H1 (cell line): Measurements from ENCODE around the gene EXOG. TPM values are rescaled to one million over a fixed set of nuclear protein-coding genes. Genes with fewer than 3 reads are reported as not detected.

Experiments
- CTCF ChIA-PET: fragments of 300-600 bp; sonication (Branson Sonifier 250); formaldehyde crosslinking; loops from one replicate; lab custom pipeline; 2021; ENCODE audit not compliant: partially characterized antibody; lab: Charles Lee
- POLR2A ChIA-PET: fragments of 300-600 bp; sonication (Branson Sonifier 250); formaldehyde crosslinking; loops from one replicate; lab custom pipeline; 2021; ENCODE audit warnings: inconsistent platforms; ENCODE audit not compliant: partially characterized antibody; lab: Charles Lee
- DNase-seq, 2 experiments: peaks; one replicate each; pipeline versions ENCODE4 v3.0.0 to v3.0.0-alpha.2; 2010 to 2022; ENCODE audit warnings: low spot score in 2 of 2, low read depth in 1 of 2, mixed read lengths in 1 of 2
- FAIRE-seq: peaks from 2 replicates; lab custom pipeline; 2011; peaks lifted over from hg19 to GRCh38; lab: Jason Lieb, UNC
- H2AFZ ChIP-seq: 2 replicates; pipeline ENCODE4 v1.8.1; 2012; ENCODE audit warnings: low read length, inconsistent platforms
- H2AK5ac ChIP-seq: 2 replicates; pipeline ENCODE4 v1.6.1; 2013; ENCODE audit warnings: low read depth, low read length
- H2BK120ac ChIP-seq: replicated peaks from 2 replicates; pipeline ENCODE3; 2013; ENCODE audit warnings: low read depth, low read length, inconsistent platforms
- H2BK12ac ChIP-seq: 2 replicates; pipeline ENCODE4 v1.6.1; 2013; ENCODE audit warnings: low read depth, low read length
- H2BK15ac ChIP-seq: 2 replicates; pipeline ENCODE4 v1.6.1; 2013; ENCODE audit warnings: low read length
- H2BK20ac ChIP-seq: 2 replicates; pipeline ENCODE4 v1.6.1; 2013; ENCODE audit warnings: low read length
- H2BK5ac ChIP-seq: 2 replicates; pipeline ENCODE4 v1.6.1; 2013; ENCODE audit warnings: low read depth, low read length
- H3K14ac ChIP-seq: 2 replicates; pipeline ENCODE4 v1.6.1; 2013; ENCODE audit warnings: inconsistent platforms; ENCODE audit not compliant: insufficient read length
- H3K18ac ChIP-seq: 2 replicates; pipeline ENCODE4 v1.6.1; 2013; ENCODE audit warnings: low read length; ENCODE audit errors: extremely low read depth
- H3K23ac ChIP-seq: 2 replicates; pipeline ENCODE4 v1.6.1; 2013; ENCODE audit warnings: inconsistent platforms; ENCODE audit not compliant: insufficient read length
- H3K23me2 ChIP-seq: 2 replicates; pipeline ENCODE4 v1.6.1; 2013; ENCODE audit warnings: low read depth, low read length
- H3K27ac ChIP-seq: 2 replicates; pipeline ENCODE4 v1.6.1; 2011; ENCODE audit warnings: low read depth, low read length, inconsistent platforms
- H3K27me3 ChIP-seq, 4 experiments: replicated peaks in 1 of 4; 1 replicate in 1 of 4; 2 replicates in 3 of 4; pipeline versions ENCODE4 v1.6.1 to v1.8.1; 2011 to 2013; ENCODE audit warnings: low read length in 3 of 4, mild to moderate bottlenecking in 3 of 4, inconsistent platforms in 2 of 4, mixed read lengths in 2 of 4, moderate library complexity in 1 of 4; ENCODE audit not compliant: control insufficient read depth in 3 of 4, insufficient read depth in 3 of 4; ENCODE audit errors: extremely low read depth in 1 of 4
- H3K36me3 ChIP-seq, 4 experiments: 2 replicates each; pipeline versions ENCODE4 v1.6.1 to v1.8.1; 2011 to 2013; ENCODE audit warnings: mild to moderate bottlenecking in 4 of 4, low read length in 3 of 4, moderate library complexity in 2 of 4, control low read depth in 1 of 4, inconsistent platforms in 1 of 4; ENCODE audit not compliant: insufficient read depth in 4 of 4, control insufficient read depth in 2 of 4
- H3K4ac ChIP-seq: replicated peaks from 2 replicates; pipeline ENCODE3; 2013; ENCODE audit warnings: low read length, low read depth, mixed read lengths, inconsistent platforms; ENCODE audit not compliant: insufficient read length
- H3K4me1 ChIP-seq, 4 experiments: replicated peaks in 1 of 4; 1 replicate in 1 of 4; 2 replicates in 3 of 4; pipeline versions ENCODE4 v1.6.1 to v1.8.1; 2011 to 2013; ENCODE audit warnings: low read length in 3 of 4, inconsistent platforms in 2 of 4, mixed read lengths in 1 of 4; ENCODE audit not compliant: insufficient read depth in 4 of 4, control insufficient read depth in 3 of 4
- H3K4me2 ChIP-seq, 2 experiments: 2 replicates each; pipeline versions ENCODE4 v1.6.1 to v1.8.1; 2011 to 2013; ENCODE audit warnings: low read depth in 2 of 2, low read length in 2 of 2, control low read depth in 1 of 2, inconsistent platforms in 1 of 2, mild to moderate bottlenecking in 1 of 2; ENCODE audit not compliant: insufficient read depth in 1 of 2
- H3K4me3 ChIP-seq, 4 experiments: fragments of 200-600, 300-600 bp in 1 of 4; sonication (generic), shearing (Covaris generic), sonication (Bioruptor Twin) in 1 of 4; 2 replicates each; pipeline versions ENCODE4 v1.5.1 to v1.8.1; 2011 to 2016; ENCODE audit warnings: low read length in 4 of 4, low read depth in 3 of 4, control low read depth in 2 of 4, inconsistent platforms in 2 of 4, mild to moderate bottlenecking in 2 of 4, mixed read lengths in 1 of 4, moderate library complexity in 1 of 4; ENCODE audit not compliant: insufficient read depth in 2 of 4; ENCODE audit errors: extremely low read depth in 1 of 4
- H3K56ac ChIP-seq: replicated peaks from 2 replicates; pipeline ENCODE3; 2013; ENCODE audit warnings: low read depth, mild to moderate bottlenecking, mixed read lengths, low read length, inconsistent platforms; ENCODE audit not compliant: insufficient read length
- H3K79me1 ChIP-seq: 2 replicates; pipeline ENCODE4 v1.6.1; 2013; ENCODE audit warnings: low read depth, low read length, control low read depth
- H3K79me2 ChIP-seq, 2 experiments: 2 replicates each; pipeline versions ENCODE4 v1.6.1 to v1.8.1; 2012 to 2013; ENCODE audit warnings: low read length in 2 of 2, mild to moderate bottlenecking in 2 of 2, inconsistent platforms in 1 of 2; ENCODE audit not compliant: insufficient read depth in 2 of 2, control insufficient read depth in 1 of 2
- H3K9ac ChIP-seq, 4 experiments: replicated peaks in 1 of 4; 1 replicate in 1 of 4; 2 replicates in 3 of 4; pipeline versions ENCODE4 v1.6.1 to v1.8.1; 2011 to 2013; ENCODE audit warnings: low read depth in 3 of 4, low read length in 3 of 4, control low read depth in 2 of 4, mild to moderate bottlenecking in 2 of 4, moderate library complexity in 2 of 4, inconsistent platforms in 1 of 4; ENCODE audit errors: extremely low read depth in 1 of 4
- H3K9me3 ChIP-seq, 2 experiments: 2 replicates each; pipeline versions ENCODE4 v1.6.1 to v1.8.1; 2012 to 2013; ENCODE audit warnings: mild to moderate bottlenecking in 2 of 2, moderate library complexity in 2 of 2, control low read depth in 1 of 2, inconsistent platforms in 1 of 2, low read depth in 1 of 2, low read length in 1 of 2, mixed read lengths in 1 of 2; ENCODE audit not compliant: insufficient read depth in 2 of 2
- H4K20me1 ChIP-seq, 2 experiments: replicated peaks in 1 of 2; 2 replicates each; pipeline versions ENCODE3 to v1.8.1; 2011 to 2013; ENCODE audit warnings: inconsistent platforms in 2 of 2, low read length in 2 of 2, mild to moderate bottlenecking in 1 of 2; ENCODE audit not compliant: insufficient read depth in 2 of 2, control insufficient read depth in 1 of 2
- H4K5ac ChIP-seq: 2 replicates; pipeline ENCODE4 v1.6.1; 2013; ENCODE audit warnings: low read length, low read depth, mixed read lengths, inconsistent platforms; ENCODE audit not compliant: insufficient read length
- H4K8ac ChIP-seq: 2 replicates; pipeline ENCODE4 v1.8.0; 2013; ENCODE audit warnings: mild to moderate bottlenecking, moderate library complexity, low read length, inconsistent platforms; ENCODE audit not compliant: insufficient read depth; ENCODE audit errors: extremely low read depth
- H4K91ac ChIP-seq: replicated peaks from 2 replicates; pipeline ENCODE3; 2013; ENCODE audit warnings: low read length, mixed read lengths, inconsistent platforms; ENCODE audit not compliant: insufficient read length
- ASH2L ChIP-seq: fragments of 200-600, 300-600 bp; sonication (generic); IDR thresholded peaks from one replicate; pipeline ENCODE4 v1.7.1; 2017; ENCODE audit warnings: low read length
- SP1 ChIP-seq: IDR thresholded peaks from 2 replicates; pipeline ENCODE4 v1.6.1; 2011; ENCODE audit warnings: low read depth, low read length
- TCF12 ChIP-seq: IDR thresholded peaks from 2 replicates; pipeline ENCODE4 v1.6.1; 2011; ENCODE audit warnings: low read depth, mild to moderate bottlenecking, low read length
- TEAD4 ChIP-seq: IDR thresholded peaks from 2 replicates; pipeline ENCODE4 v1.6.1; 2012; ENCODE audit warnings: low read depth, low read length, inconsistent platforms, mixed read lengths
- WGBS, 2 experiments: shearing (Covaris generic) in 1 of 2; methylation state at CpG; one replicate each; pipeline versions ENCODE4 v1.1.6 to v1.1.7; 2013 to 2015; ENCODE audit warnings: low lambda C conversion rate in 2 of 2, mixed read lengths in 2 of 2, inconsistent platforms in 1 of 2, low coverage in 1 of 2, missing lambda C conversion rate in 1 of 2; ENCODE audit not compliant: insufficient replicate concordance in 2 of 2, insufficient coverage in 1 of 2, insufficient read length in 1 of 2; ENCODE audit errors: extremely low coverage in 1 of 2, missing lambda C conversion rate in 1 of 2; 5-methylcytosine and 5-hydroxymethylcytosine counted together
- polyA plus RNA-seq, 7 experiments: library from polyadenylated mRNA; depleted of rRNA in 3 of 7; stranded (reverse) in 5 of 7; unstranded in 2 of 7; fragments of >200 nt in 5 of 7; fragments of 200-250 nt in 2 of 7; gene quantifications; 1 replicate in 5 of 7; 2 replicates in 1 of 7; 4 replicates in 1 of 7; pipeline versions ENCODE4 v1.2.1 to v1.2.3, GENCODE V29; 2011 to 2013; ENCODE audit warnings: missing spikeins in 2 of 7, mixed read lengths in 2 of 7
- total RNA-seq: library from RNA; stranded (reverse); fragmentation: NEBNext Ultra II Directional; extraction: Animal tissue kit (Norgen Biotek cat#: 25700); gene quantifications from 2 replicates; pipeline ENCODE4 v1.2.1, GENCODE V29; 2021
- TF ChIP-seq, protein P1 (sequence below): IDR thresholded peaks from 2 replicates; pipeline ENCODE4 v1.6.1; 2012; ENCODE audit warnings: inconsistent platforms

Gene EXOG
- total and polyA plus RNA-seq, 2 of the 8 experiments (the other 6 are each of a cell fraction or from before 2014, with no cell fraction given), result 7.2 to 12.9 TPM

DNA sequence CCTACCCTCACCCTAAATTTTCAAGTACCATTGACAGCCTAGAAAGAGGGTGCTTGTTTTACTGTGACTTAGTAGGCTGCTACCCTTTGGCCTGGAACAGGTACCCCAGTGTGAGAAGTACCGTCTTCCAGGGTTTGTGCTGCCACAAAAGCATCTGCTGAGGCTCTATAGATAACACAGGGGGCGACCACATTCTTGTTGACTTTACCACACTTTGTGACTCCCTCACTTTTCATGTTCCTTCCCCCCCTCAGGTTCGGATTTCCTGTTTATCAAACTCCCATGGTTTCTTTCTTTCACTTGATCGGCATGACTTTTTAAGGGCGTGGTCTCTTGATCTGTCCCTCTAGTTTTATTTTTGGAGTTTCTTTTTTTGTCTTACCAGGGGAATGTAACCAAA, 23.5 kb downstream of the EXOG start:
- no peak overlapping the region for H3K27ac ChIP-seq
- H2BK5ac ChIP-seq, result no peak overlapping the region
- H2BK15ac ChIP-seq, result no peak overlapping the region
- peak; percentile 19 for FAIRE-seq
- POLR2A ChIA-PET, result interaction anchor here (1.1 to 2.0 kb wide), 2 partner anchors 14 to 23 kb away, joined by 3 to 8 read pairs; partner anchors contain the start of gene EXOG
- peaks cover 2 to 8% (median 5%) of the 10 kb centered on the region in 4 experiments for H3K36me3 ChIP-seq
- no peak overlapping the region for H3K4ac ChIP-seq
- DNase-seq, result no peak
- no peak overlapping the region for H2AFZ ChIP-seq
- H3K9ac ChIP-seq, result no peak overlapping the region
- peaks cover 0 to 19% (median 3%) of the 10 kb centered on the region in 4 experiments; a peak in 4 of 7 replicates for H3K4me1 ChIP-seq
- H2AK5ac ChIP-seq, result no peak overlapping the region
- no peaks in the 10 kb centered on the region for H3K27me3 ChIP-seq
- no peak overlapping the region for H2BK120ac ChIP-seq
- no peak overlapping the region for H2BK20ac ChIP-seq
- H4K91ac ChIP-seq, result no peak overlapping the region
- H2BK12ac ChIP-seq, result no peak overlapping the region
- no peak overlapping the region for H4K5ac ChIP-seq
- no peak overlapping the region for H3K14ac ChIP-seq
- no peak overlapping the region for H3K23ac ChIP-seq
- H3K23me2 ChIP-seq, result no peaks in the 10 kb centered on the region
- H3K79me1 ChIP-seq, result no peaks in the 10 kb centered on the region; the same call in 1 of the 2 replicates
- no peak overlapping the region for H3K4me3 ChIP-seq
- H3K18ac ChIP-seq, result no peak overlapping the region
- peak; percentile 52; the same call in 1 of the 2 replicates for TF ChIP-seq TEAD4
- TF ChIP-seq, protein P1, sequence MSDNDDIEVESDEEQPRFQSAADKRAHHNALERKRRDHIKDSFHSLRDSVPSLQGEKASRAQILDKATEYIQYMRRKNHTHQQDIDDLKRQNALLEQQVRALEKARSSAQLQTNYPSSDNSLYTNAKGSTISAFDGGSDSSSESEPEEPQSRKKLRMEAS, result peak; percentile 28; the same call in 1 of the 2 replicates
- TF ChIP-seq ASH2L, result no peak
- 0 out of 2 replicates have a peak, but pooled peaks have one; percentile 35 for TF ChIP-seq SP1
- 0 out of 2 replicates have a peak, but pooled peaks have one; percentile 45 for TF ChIP-seq TCF12
- CTCF ChIA-PET, result interaction anchor here (0.6 to 12.5 kb wide), 16 partner anchors 9 to 324 kb away, joined by 3 to 318 read pairs (median 12); partner anchors contain the start of genes ACVR2B, EXOG and SCN5A
- no peaks in the 10 kb centered on the region for H3K79me2 ChIP-seq
- H3K56ac ChIP-seq, result no peak overlapping the region
- WGBS, 2 experiments, result 14% methylated on average over 5 of the region's 5 CpGs; no CpG with 5 or more reads in 1 of the 2 experiments
- no peaks in the 10 kb centered on the region for H3K9me3 ChIP-seq
- 0 out of 4 replicates have a peak overlapping the region, but pooled peaks have one; percentile 3 to 36 for H3K4me2 ChIP-seq
- H4K8ac ChIP-seq, result no peak overlapping the region
- no peaks in the 10 kb centered on the region for H4K20me1 ChIP-seq
